GM12878 (cell line): Measurements from ENCODE around the gene CBFA2T3.

Experiments used
- CTCF ChIP-seq, 3 experiments: IDR thresholded peaks in 2 of 3; conservative IDR thresholded peaks in 1 of 3; 2 replicates each; pipeline ENCODE4 v1.5.1; 2011; ENCODE audit warnings: low read depth in 3 of 3, low read length in 3 of 3, mild to moderate bottlenecking in 3 of 3, control low read depth in 2 of 3, moderate library complexity in 2 of 3, inconsistent platforms in 1 of 3, mixed read lengths in 1 of 3; ENCODE audit not compliant: control insufficient read depth in 2 of 3, insufficient read depth in 1 of 3; ENCODE audit errors: extremely low read depth in 1 of 3
- MXI1 ChIP-seq: fragments of 150-350 bp; IDR thresholded peaks from 2 replicates; pipeline ENCODE4 v1.6.1; 2011; ENCODE audit warnings: low read depth, mild to moderate bottlenecking, inconsistent platforms, low read length, improper control_type of control experiment
- POLR2A ChIP-seq: IDR thresholded peaks from 2 replicates; pipeline ENCODE4 v1.6.1; 2011; ENCODE audit warnings: low read depth, mild to moderate bottlenecking, low read length
- SIN3A ChIP-seq: IDR thresholded peaks from 2 replicates; pipeline ENCODE4 v1.6.1; 2012; ENCODE audit warnings: low read depth, low read length, improper control_type of control experiment
- SIX5 ChIP-seq: IDR thresholded peaks from 2 replicates; pipeline ENCODE4 v1.6.1; 2011; ENCODE audit warnings: mild to moderate bottlenecking, low read depth, low read length, moderate library complexity; ENCODE audit not compliant: severe bottlenecking
- SMC3 ChIP-seq: IDR thresholded peaks from 2 replicates; pipeline ENCODE4 v1.6.1; 2011; ENCODE audit warnings: low read length, improper control_type of control experiment, borderline replicate concordance

- no peak for TF ChIP-seq SMC3
- TF ChIP-seq SIN3A, result no peak
- TF ChIP-seq SIX5, result no peak
- no peak for TF ChIP-seq MXI1
- TF ChIP-seq POLR2A, result no peak
- TF ChIP-seq CTCF (IDR thresholded peaks at IDR 0.05 in 2 of 3, conservative IDR thresholded peaks at IDR 0.05 in 1 of 3; ENCODE audit: control insufficient read depth in 2 of 3, extremely low read depth in 1 of 3, insufficient read depth in 1 of 3, low read depth in 3 of 3, low read length in 3 of 3), result no peak
These were observed 45.2 kb upstream of the CBFA2T3 start for GRCh38 chr16:89022051-89022836.
